GM23338 (cell line): ENCODE data around the gene PROZ. TPM values are rescaled to one million over a fixed set of nuclear protein-coding genes. Genes with fewer than 3 reads are reported as not detected.

Source experiments
- ATAC-seq: fragments of 200-7000 bp; cut with Tn5 transposase; 3 replicates; pipeline ENCODE4 v1.9.1; 2020
- DNase-seq: peaks from one replicate; pipeline ENCODE4 v3.0.0-alpha.2; 2015; ENCODE audit warnings: low spot score
- H2AFZ ChIP-seq: fragments of 200-600 bp; sonication (generic); 2 replicates; pipeline ENCODE4 v1.8.0; 2016; ENCODE audit warnings: antibody characterized with exemption, mild to moderate bottlenecking, moderate library complexity
- H3F3A ChIP-seq: fragments of 200-600 bp; sonication (generic); replicated peaks from 2 replicates; pipeline ENCODE4 v1.8.0; 2017; ENCODE audit warnings: antibody characterized with exemption, mixed run types, low read depth
- H3K27ac ChIP-seq: fragments of 200-600 bp; sonication (generic); 2 replicates; pipeline ENCODE4 v1.6.1; 2016; ENCODE audit warnings: low read depth
- H3K27me3 ChIP-seq: fragments of 200-600 bp; sonication (generic); 2 replicates; pipeline ENCODE4 v1.8.0; 2016; ENCODE audit warnings: mild to moderate bottlenecking, mixed run types, moderate library complexity; ENCODE audit not compliant: insufficient read depth
- H3K36me3 ChIP-seq: fragments of 200-600 bp; sonication (generic); 2 replicates; pipeline ENCODE4 v1.8.0; 2016; ENCODE audit warnings: mild to moderate bottlenecking; ENCODE audit not compliant: insufficient read depth
- H3K4me1 ChIP-seq: fragments of 200-600 bp; sonication (generic); 2 replicates; pipeline ENCODE4 v1.8.0; 2016; ENCODE audit warnings: mild to moderate bottlenecking, moderate library complexity; ENCODE audit not compliant: insufficient read depth
- H3K4me2 ChIP-seq: fragments of 200-600 bp; sonication (generic); 2 replicates; pipeline ENCODE4 v1.7.1; 2017; ENCODE audit warnings: mixed run types
- H3K4me3 ChIP-seq: fragments of 200-600 bp; sonication (generic); 2 replicates; pipeline ENCODE4 v1.6.1; 2016; ENCODE audit warnings: mixed run types
- H3K79me2 ChIP-seq: fragments of 200-600 bp; sonication (generic); replicated peaks from 2 replicates; pipeline ENCODE4 v1.8.0; 2017; ENCODE audit warnings: mild to moderate bottlenecking; ENCODE audit not compliant: insufficient read depth
- H3K9me2 ChIP-seq: fragments of 200-600 bp; sonication (generic); 2 replicates; pipeline ENCODE4 v1.8.0; 2017; ENCODE audit not compliant: insufficient read depth
- H4K20me1 ChIP-seq: fragments of 200-600 bp; sonication (generic); replicated peaks from 2 replicates; pipeline ENCODE4 v1.8.0; 2017; ENCODE audit warnings: mild to moderate bottlenecking; ENCODE audit not compliant: insufficient read depth
- H3K27ac Mint-ChIP-seq: 2 replicates; pipeline ENCODE4 v1.8.0; 2020; ENCODE audit warnings: inconsistent platforms, mild to moderate bottlenecking, moderate library complexity, mixed read lengths
- H3K27me3 Mint-ChIP-seq: 3 replicates; pipeline ENCODE4 v1.8.0; 2022; ENCODE audit warnings: low read depth, mild to moderate bottlenecking, moderate library complexity, mixed read lengths, inconsistent platforms; ENCODE audit not compliant: insufficient read depth, poor library complexity
- H3K36me3 Mint-ChIP-seq: 3 replicates; pipeline ENCODE4 v1.8.0; 2021; ENCODE audit warnings: low read depth, mild to moderate bottlenecking, inconsistent platforms, moderate library complexity, mixed read lengths
- H3K4me1 Mint-ChIP-seq: 3 replicates; pipeline ENCODE4 v1.8.0; 2020; ENCODE audit warnings: mild to moderate bottlenecking, inconsistent platforms, mixed read lengths
- H3K4me3 Mint-ChIP-seq: 3 replicates; pipeline ENCODE4 v1.8.0; 2021; ENCODE audit warnings: moderate library complexity, mild to moderate bottlenecking, inconsistent platforms, mixed read lengths
- H3K9me3 Mint-ChIP-seq: 3 replicates; pipeline ENCODE4 v1.8.0; 2020; ENCODE audit warnings: moderate library complexity, mild to moderate bottlenecking, inconsistent platforms, mixed read lengths
- CREB1 ChIP-seq: fragments of 250-450 bp; sonication (Bioruptor Pico); IDR thresholded peaks from 2 replicates; pipeline ENCODE4 v1.5.0; 2020; ENCODE audit warnings: low read depth, mild to moderate bottlenecking, moderate library complexity
- CTCF ChIP-seq, 2 experiments: fragments of 200-600 bp in 1 of 2; sonication (generic) in 1 of 2; conservative IDR thresholded peaks; 2 replicates each; pipeline versions ENCODE4 v1.5.1 to v1.6.1; 2016 to 2017; ENCODE audit warnings: antibody characterized with exemption in 2 of 2, low read depth in 2 of 2, mild to moderate bottlenecking in 2 of 2, moderate library complexity in 1 of 2
- ETS1 ChIP-seq: IDR thresholded peaks from 2 replicates; pipeline ENCODE4 v1.6.1; 2016; ENCODE audit warnings: antibody characterized with exemption
- EZH2 ChIP-seq: fragments of 200-600 bp; sonication (generic); IDR thresholded peaks from one replicate; pipeline ENCODE4 v1.8.0; 2017; ENCODE audit warnings: antibody characterized with exemption, mild to moderate bottlenecking, low read depth; ENCODE audit not compliant: unreplicated experiment
- EZH2phosphoT487 ChIP-seq: fragments of 200-600 bp; sonication (generic); IDR thresholded peaks from one replicate; pipeline ENCODE4 v1.8.1; 2018; ENCODE audit warnings: antibody characterized with exemption; ENCODE audit not compliant: unreplicated experiment
- JUNB ChIP-seq: IDR thresholded peaks from one replicate; pipeline ENCODE4 v1.6.1; 2016; ENCODE audit warnings: antibody characterized with exemption; ENCODE audit not compliant: unreplicated experiment
- NANOG ChIP-seq: IDR thresholded peaks from 2 replicates; pipeline ENCODE4 v1.6.1; 2016; ENCODE audit warnings: antibody characterized with exemption, borderline replicate concordance
- POLR2AphosphoS5 ChIP-seq: IDR thresholded peaks from 2 replicates; pipeline ENCODE4 v1.6.1; 2016; ENCODE audit warnings: antibody characterized with exemption, low read depth
- REST ChIP-seq: IDR thresholded peaks from one replicate; pipeline ENCODE4 v1.6.1; 2018; ENCODE audit warnings: antibody characterized with exemption; ENCODE audit not compliant: unreplicated experiment
- STAT1 ChIP-seq: IDR thresholded peaks from one replicate; pipeline ENCODE4 v1.6.1; 2016; ENCODE audit warnings: antibody characterized with exemption; ENCODE audit not compliant: unreplicated experiment
- ZNF114 ChIP-seq: fragments of 250-450 bp; sonication (Bioruptor Pico); IDR thresholded peaks from 2 replicates; pipeline ENCODE4 v1.5.0; 2020; ENCODE audit warnings: mild to moderate bottlenecking, moderate library complexity
- ZNF331 ChIP-seq: fragments of 250-450 bp; sonication (Bioruptor Pico); IDR thresholded peaks from 2 replicates; pipeline ENCODE4 v1.5.0; 2020; ENCODE audit warnings: low read depth, mild to moderate bottlenecking, moderate library complexity
- ZNF462 ChIP-seq: fragments of 250-450 bp; sonication (Bioruptor Pico); IDR thresholded peaks from 2 replicates; pipeline ENCODE4 v1.5.0; 2020; ENCODE audit warnings: mild to moderate bottlenecking, moderate library complexity
- long read RNA-seq: library from polyadenylated mRNA; unstranded; transcript quantifications from one replicate; pipeline ENCODE4 v2.0.0, GENCODE V29; 2020; ENCODE audit not compliant: unreplicated experiment
- polyA plus RNA-seq: library from polyadenylated mRNA; unstranded; fragments of >200 nt; fragmentation: Nextera tagmentation; extraction: Ambion mirVana; gene quantifications from 2 replicates; pipeline ENCODE4 v1.2.1, GENCODE V29; 2016
- total RNA-seq: library from RNA; depleted of rRNA; stranded (reverse); fragments of >200 nt; shearing (Covaris generic); gene quantifications from 2 replicates; pipeline ENCODE4 v1.2.3, GENCODE V29; 2014; rRNA removed

PROZ gene
- total RNA-seq = not detected in 2 replicates
- polyA plus RNA-seq = 0.21 and 0.53 TPM in 2 replicates
- long read RNA-seq = 0 reads

GRCh38 chr13:113157929-113158747 lies at the start of gene PROZ:
Gene PROZ (plus strand): TSS chr13:113158648. CDS start chr13:113158661, 13 bp downstream.
- Mint-ChIP-seq H3K27ac (no peak within 1 kb of the TSS), H3K4me3 (no peak within 1 kb of the TSS), H3K9me3 (peaks cover 3% of the 10 kb centered on the region; the same call in 1 of the 3 replicates), H3K27me3 (peaks cover 10% of the 10 kb centered on the region), H3K4me1 (peaks cover 35% of the 10 kb centered on the region), H3K36me3 (no peaks in the 10 kb centered on the region; the same call in 2 of the 3 replicates)
- Histone ChIP-seq H4K20me1 (no peaks in the 10 kb centered on the region), H3K27ac (no peak within 1 kb of the TSS), H3K9me2 (no peaks in the 10 kb centered on the region), H3K4me2 (no peak within 1 kb of the TSS), H3K79me2 (no peaks in the 10 kb centered on the region), H3F3A (peaks cover 10% of the 10 kb centered on the region; the same call in 1 of the 2 replicates), H3K4me1 (peaks cover 12% of the 10 kb centered on the region; the same call in 1 of the 2 replicates), H3K36me3 (no peaks in the 10 kb centered on the region), H3K27me3 (peaks cover 6% of the 10 kb centered on the region), H2AFZ (peak within 1 kb of the TSS; percentile 83), H3K4me3 (no peak within 1 kb of the TSS)
- ATAC-seq (peak; percentile 20), DNase-seq (no peak)
- TF ChIP-seq ZNF331 (no peak), ETS1 (no peak), CTCF (conservative IDR thresholded peaks at IDR 0.05; ENCODE audit: low read depth in 2 of 2) (no peak), POLR2AphosphoS5 (no peak), ZNF114 (CRISPR knock-in tag) (no peak), JUNB (no peak), CREB1 (CRISPR knock-in tag) (no peak), EZH2 (no peak), EZH2phosphoT487 (no peak), NANOG (no peak), ZNF462 (CRISPR knock-in tag) (no peak), STAT1 (no peak), REST (no peak)
